K562 (cell line): ENCODE measurements around the gene ATRIP. TPM values are rescaled to one million over a fixed set of nuclear protein-coding genes. Genes with fewer than 3 reads are reported as not detected.

Source experiments
- BCOR ChIP-seq: fragments of 450-650 bp; IDR thresholded peaks from 2 replicates; pipeline ENCODE4 v1.6.1; 2016
- BRD9 ChIP-seq: fragments of 450-650 bp; IDR thresholded peaks from 2 replicates; pipeline ENCODE4 v1.6.1; 2018; ENCODE audit warnings: low read depth; ENCODE audit not compliant: partially characterized antibody
- CHAMP1 ChIP-seq: fragments of 450-650 bp; IDR thresholded peaks from 2 replicates; pipeline ENCODE4 v1.6.1; 2016; ENCODE audit warnings: mild to moderate bottlenecking
- GABPA ChIP-seq: fragments of 200-800 bp; sonication (Bioruptor generic); conservative IDR thresholded peaks from 2 replicates; pipeline ENCODE4 v1.6.1; 2016; ENCODE audit warnings: low read depth, missing genetic modification characterization, missing compliant biosample characterization
- KDM1A ChIP-seq, 2 experiments: fragments of 450-650 bp; IDR thresholded peaks; 2 replicates each; pipeline ENCODE4 v1.6.1; 2016; ENCODE audit warnings: mild to moderate bottlenecking in 2 of 2
- MCM7 ChIP-seq, 2 experiments: fragments of 450-650 bp; IDR thresholded peaks; 2 replicates each; pipeline ENCODE4 v1.6.1; 2016 to 2018
- RBBP5 ChIP-seq: fragments of 200-600 bp; sonication (generic); IDR thresholded peaks from 2 replicates; pipeline ENCODE4 v1.6.1; 2012; ENCODE audit warnings: borderline replicate concordance, mild to moderate bottlenecking, low read length, control low read depth, inconsistent platforms; ENCODE audit not compliant: insufficient read depth, poor library complexity, severe bottlenecking
- TFE3 ChIP-seq: fragments of 450-650 bp; formaldehyde crosslinking; IDR thresholded peaks from 2 replicates; pipeline ENCODE4 v1.4.0; 2020; ENCODE audit warnings: mild to moderate bottlenecking, mixed read lengths
- ZNF764 ChIP-seq: fragments of 250-450 bp; sonication (Bioruptor Pico); IDR thresholded peaks from 2 replicates; pipeline ENCODE4 v1.4.0; 2020; ENCODE audit warnings: low read depth, mild to moderate bottlenecking, moderate library complexity
- polyA plus RNA-seq, 8 experiments: library from polyadenylated mRNA; depleted of rRNA in 4 of 8; stranded (reverse) in 5 of 8; unstranded in 3 of 8; fragments of >200 nt; fragmentation: Nextera tagmentation in 2 of 8; fragmentation: Illumina TruSeq in 1 of 8; extraction: Ambion mirVana in 2 of 8; extraction: Trizol in 1 of 8; gene quantifications; 2 replicates each; pipeline versions ENCODE4 v1.2.1 to v1.2.3, GENCODE V29; 2011 to 2014; ENCODE audit warnings: inconsistent platforms in 1 of 8, missing spikeins in 1 of 8
- total RNA-seq, 7 experiments: library from RNA; depleted of rRNA in 6 of 7; stranded (reverse); fragments of >200 nt in 6 of 7; fragmentation: Illumina TruSeq in 2 of 7; extraction: Trizol in 2 of 7; gene quantifications; 2 replicates each; pipeline versions ENCODE4 v1.2.1 to v1.2.3, GENCODE V29; 2011 to 2021; ENCODE audit warnings: low replicate concordance in 1 of 7
- TF ChIP-seq, protein P1 (sequence below): fragments of 450-650 bp; IDR thresholded peaks from 2 replicates; pipeline ENCODE4 v1.6.1; 2016; ENCODE audit warnings: low read depth

ATRIP gene
- total and polyA plus RNA-seq, 9 of the 15 experiments (the other 6 are each of a cell fraction or from before 2014, with no cell fraction given), result 1.7 to 15.7 (median 10.5) TPM

GRCh38 chr3:48439820-48440589 is 6.5 kb upstream of the ATRIP start, which contains the start of the genes CCDC51 and TMA7 (continued):
- no peak for TF ChIP-seq BCOR
- TF ChIP-seq TFE3 (CRISPR knock-in tag), result peak; percentile 76
- TF ChIP-seq, protein P1, sequence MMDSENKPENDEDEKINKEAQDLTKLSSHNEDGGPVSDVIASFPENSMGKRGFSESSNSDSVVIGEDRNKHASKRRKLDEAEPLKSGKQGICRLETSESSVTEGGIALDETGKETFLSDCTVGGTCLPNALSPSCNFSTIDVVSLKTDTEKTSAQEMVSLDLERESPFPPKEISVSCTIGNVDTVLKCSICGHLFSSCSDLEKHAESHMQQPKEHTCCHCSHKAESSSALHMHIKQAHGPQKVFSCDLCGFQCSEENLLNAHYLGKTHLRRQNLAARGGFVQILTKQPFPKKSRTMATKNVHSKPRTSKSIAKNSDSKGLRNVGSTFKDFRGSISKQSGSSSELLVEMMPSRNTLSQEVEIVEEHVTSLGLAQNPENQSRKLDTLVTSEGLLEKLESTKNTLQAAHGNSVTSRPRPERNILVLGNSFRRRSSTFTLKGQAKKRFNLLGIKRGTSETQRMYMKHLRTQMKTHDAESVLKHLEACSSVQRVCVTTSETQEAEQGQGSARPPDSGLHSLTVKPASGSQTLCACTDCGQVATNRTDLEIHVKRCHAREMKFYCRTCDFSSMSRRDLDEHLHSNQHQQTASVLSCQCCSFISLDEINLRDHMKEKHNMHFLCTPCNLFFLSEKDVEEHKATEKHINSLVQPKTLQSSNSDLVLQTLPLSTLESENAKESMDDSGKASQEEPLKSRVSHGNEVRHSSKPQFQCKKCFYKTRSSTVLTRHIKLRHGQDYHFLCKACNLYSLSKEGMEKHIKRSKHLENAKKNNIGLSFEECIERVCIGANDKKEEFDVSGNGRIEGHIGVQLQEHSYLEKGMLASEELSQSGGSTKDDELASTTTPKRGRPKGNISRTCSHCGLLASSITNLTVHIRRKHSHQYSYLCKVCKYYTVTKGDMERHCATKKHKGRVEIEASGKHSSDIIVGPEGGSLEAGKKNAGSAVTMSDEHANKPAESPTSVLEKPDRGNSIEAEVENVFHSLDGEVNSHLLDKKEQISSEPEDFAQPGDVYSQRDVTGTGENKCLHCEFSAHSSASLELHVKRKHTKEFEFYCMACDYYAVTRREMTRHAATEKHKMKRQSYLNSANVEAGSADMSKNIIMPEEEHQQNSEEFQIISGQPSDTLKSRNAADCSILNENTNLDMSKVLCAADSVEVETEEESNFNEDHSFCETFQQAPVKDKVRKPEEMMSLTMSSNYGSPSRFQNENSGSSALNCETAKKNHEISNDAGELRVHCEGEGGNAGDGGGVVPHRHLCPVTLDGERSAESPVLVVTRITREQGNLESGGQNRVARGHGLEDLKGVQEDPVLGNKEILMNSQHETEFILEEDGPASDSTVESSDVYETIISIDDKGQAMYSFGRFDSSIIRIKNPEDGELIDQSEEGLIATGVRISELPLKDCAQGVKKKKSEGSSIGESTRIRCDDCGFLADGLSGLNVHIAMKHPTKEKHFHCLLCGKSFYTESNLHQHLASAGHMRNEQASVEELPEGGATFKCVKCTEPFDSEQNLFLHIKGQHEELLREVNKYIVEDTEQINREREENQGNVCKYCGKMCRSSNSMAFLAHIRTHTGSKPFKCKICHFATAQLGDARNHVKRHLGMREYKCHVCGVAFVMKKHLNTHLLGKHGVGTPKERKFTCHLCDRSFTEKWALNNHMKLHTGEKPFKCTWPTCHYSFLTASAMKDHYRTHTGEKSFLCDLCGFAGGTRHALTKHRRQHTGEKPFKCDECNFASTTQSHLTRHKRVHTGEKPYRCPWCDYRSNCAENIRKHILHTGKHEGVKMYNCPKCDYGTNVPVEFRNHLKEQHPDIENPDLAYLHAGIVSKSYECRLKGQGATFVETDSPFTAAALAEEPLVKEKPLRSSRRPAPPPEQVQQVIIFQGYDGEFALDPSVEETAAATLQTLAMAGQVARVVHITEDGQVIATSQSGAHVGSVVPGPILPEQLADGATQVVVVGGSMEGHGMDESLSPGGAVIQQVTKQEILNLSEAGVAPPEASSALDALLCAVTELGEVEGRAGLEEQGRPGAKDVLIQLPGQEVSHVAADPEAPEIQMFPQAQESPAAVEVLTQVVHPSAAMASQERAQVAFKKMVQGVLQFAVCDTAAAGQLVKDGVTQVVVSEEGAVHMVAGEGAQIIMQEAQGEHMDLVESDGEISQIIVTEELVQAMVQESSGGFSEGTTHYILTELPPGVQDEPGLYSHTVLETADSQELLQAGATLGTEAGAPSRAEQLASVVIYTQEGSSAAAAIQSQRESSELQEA, result no peak
- no peak for TF ChIP-seq KDM1A (IDR thresholded peaks at IDR 0.05)
- TF ChIP-seq GABPA, result peak; percentile 96
- TF ChIP-seq RBBP5, result peak; percentile 72
- no peak for TF ChIP-seq ZNF764 (CRISPR knock-in tag)
- no peak; the same call in 1 of the 2 replicates for TF ChIP-seq CHAMP1
- no peak for TF ChIP-seq MCM7 (IDR thresholded peaks at IDR 0.05)
- TF ChIP-seq BRD9, result no peak
